Fibroblast of the aortic adventitia (primary cell): ENCODE results near the gene KRI1. TPM values are rescaled to one million over a fixed set of nuclear protein-coding genes. Genes with fewer than 3 reads are reported as not detected.
A peak's percentile ranks its signal among the peaks of the same experiment; 100 is the strongest.
"Not testable (repeated sequence)": the region's sequence is repeated elsewhere in the genome, so short reads cannot be mapped to it uniquely, and the experiment has no call there.

Source experiments
- DNase-seq: peaks from one replicate; pipeline ENCODE4 v3.0.0-alpha.2; 2010; ENCODE audit warnings: low read depth
- H3K4me3 ChIP-seq: 2 replicates; pipeline ENCODE4 v1.5.1; 2011; ENCODE audit warnings: low read depth, mild to moderate bottlenecking, control low read depth, low read length, moderate library complexity
- CTCF ChIP-seq: IDR thresholded peaks from 2 replicates; pipeline ENCODE4 v1.5.1; 2011; ENCODE audit warnings: mild to moderate bottlenecking, low read length, control low read depth, inconsistent platforms; ENCODE audit not compliant: insufficient read depth
- total RNA-seq: library from RNA; depleted of rRNA; stranded (reverse); fragments of >200 nt; gene quantifications from 2 replicates; pipeline ENCODE4 v1.2.3, GENCODE V29; 2012; ENCODE audit warnings: low replicate concordance

KRI1 gene
- total RNA-seq, 1 donor, result 11.1 TPM

DNA sequence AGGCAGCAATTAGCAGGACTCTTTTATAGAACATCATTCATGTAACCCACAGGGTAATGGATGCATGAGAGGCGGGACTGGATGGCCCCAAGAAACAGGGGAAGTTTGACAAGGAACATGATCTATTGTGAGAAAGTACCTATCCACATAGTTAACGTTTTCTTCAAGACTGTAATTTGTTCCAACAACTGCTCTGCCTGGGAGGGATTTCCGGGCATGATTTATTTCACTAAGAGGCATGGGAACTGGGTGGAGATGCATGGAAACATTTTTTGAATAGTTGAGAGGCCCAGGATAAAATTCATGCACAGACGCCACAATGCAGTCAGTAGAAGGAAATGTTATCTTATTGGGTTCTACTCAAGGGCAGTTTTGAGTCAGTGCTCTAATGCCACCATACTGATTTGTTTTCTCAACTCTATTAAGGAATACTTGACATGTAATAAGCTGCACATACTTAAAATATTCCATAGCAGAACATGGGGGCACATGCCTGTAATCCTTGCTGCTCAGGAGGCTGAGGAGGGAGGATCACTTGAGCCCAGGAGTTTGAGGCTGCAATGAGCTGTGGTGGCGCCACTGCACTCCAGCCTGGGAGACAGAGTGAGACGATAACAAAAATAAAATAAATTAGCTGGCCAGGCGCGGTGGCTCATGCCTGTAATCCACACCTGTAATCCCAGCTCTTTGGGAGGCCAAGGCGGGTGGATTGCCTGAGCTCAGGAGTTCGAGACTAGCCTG, 32.0 kb downstream of the KRI1 start:
- TF ChIP-seq CTCF, result no peak
- no peak overlapping the region for H3K4me3 ChIP-seq
- DNase-seq, result peak; percentile 96

- TF ChIP-seq CTCF, result no peak
- no peak overlapping the region for H3K4me3 ChIP-seq
- DNase-seq, result no peak
These were observed 33.4 kb downstream of the KRI1 start for GRCh38 chr19:10532457-10532856.

DNA sequence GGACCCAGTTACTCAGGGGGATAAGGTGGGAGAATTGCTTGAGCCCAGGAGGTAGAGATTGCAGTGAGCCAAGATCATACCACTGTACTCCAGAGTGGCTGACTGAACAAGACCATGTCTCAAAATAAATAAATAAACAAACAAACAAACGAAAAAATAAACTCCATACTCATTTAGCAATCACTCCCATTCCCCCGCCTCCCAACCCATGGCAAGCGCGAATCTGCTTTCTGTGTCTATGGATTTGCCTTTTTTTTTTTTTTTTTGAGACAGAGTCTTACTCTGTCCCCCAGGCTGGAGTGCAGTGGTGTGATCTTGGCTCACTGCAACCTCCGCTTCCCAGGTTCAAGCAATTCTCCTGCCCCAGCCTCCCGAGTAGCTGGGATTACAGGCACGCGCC, 38.9 kb downstream of the KRI1 start:
- H3K4me3 ChIP-seq, DNase-seq: not testable (repeated sequence)

DNA sequence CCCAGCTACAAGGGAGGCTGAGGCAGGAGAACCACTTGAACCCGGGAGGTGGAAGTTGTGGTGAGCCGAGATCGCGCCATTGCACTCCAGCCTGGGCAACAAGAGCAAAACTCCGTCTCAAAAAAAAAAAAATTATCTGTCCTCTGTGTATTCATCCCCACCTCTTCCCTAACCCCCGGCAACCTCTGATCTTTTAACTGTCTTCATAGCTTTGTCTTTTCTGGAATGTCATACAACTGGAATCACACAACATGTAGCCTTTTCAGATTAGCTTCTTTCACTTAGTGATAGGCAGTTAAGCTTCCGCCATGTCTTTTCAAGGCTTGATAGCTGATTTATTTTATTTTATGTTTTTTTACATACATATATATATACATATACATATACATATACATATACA, 40.2 kb downstream of the KRI1 start:
- H3K4me3 ChIP-seq, result no peak overlapping the region
- no peak for DNase-seq
- no peak for TF ChIP-seq CTCF

- DNase-seq, result no peak
- no peak overlapping the region for H3K4me3 ChIP-seq
- TF ChIP-seq CTCF, result no peak
These were observed 42.6 kb downstream of the KRI1 start for GRCh38 chr19:10523135-10523636.

DNA sequence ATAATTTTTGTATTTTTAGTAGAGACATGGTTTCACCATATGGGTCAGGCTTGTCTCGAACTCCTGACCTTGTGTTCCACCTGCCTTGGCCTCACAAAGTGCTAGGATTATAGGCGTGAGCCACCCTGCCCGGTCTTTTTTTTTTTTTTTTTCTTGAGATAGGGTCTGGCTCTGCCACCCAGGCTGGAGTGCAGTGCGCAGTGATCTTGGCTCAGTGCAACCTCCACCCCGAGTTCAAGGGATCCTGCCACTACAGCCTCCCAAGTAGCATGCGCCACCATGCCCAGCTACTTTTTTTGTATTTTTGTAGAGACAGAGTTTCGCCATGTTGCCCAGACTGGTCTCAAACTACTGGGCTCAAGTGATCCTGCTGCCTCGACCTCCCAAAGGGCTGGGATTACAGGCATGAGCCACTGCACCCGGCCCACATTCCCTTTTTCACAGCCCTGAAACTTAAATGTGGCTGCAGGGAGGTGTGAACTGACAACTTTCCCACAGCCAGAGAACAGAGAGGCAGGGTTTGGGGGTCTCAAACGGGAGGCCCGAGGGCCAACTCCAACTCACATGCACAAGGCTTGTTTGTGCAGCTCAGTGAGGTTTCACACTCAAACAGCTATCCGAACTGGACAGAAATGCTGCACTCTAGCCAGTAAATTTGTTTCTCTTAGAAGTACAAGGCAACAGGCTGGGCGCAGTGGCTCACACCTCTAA, 44.2 kb downstream of the KRI1 start:
- DNase-seq, result no peak
- H3K4me3 ChIP-seq, result no peak overlapping the region
- TF ChIP-seq CTCF, result no peak

GRCh38 chr19:10520652-10521318, 45.0 kb downstream of the KRI1 start:
- DNase-seq, result no peak
- no peak for TF ChIP-seq CTCF
- H3K4me3 ChIP-seq, result no peak overlapping the region
